Measurements from ENCODE around the gene CCDC190. TPM values are rescaled to one million over a fixed set of nuclear protein-coding genes. Genes with fewer than 3 reads are reported as not detected.

Gene CCDC190
- total RNA-seq, 4 donors from 2014 or later: not detected

GRCh38 chr1:162857850-162858249, 3.1 kb downstream of the CCDC190 start:
- TF ChIP-seq CTCF (IDR thresholded peaks at IDR 0.05; ENCODE audit: low read depth): no peak

DNA sequence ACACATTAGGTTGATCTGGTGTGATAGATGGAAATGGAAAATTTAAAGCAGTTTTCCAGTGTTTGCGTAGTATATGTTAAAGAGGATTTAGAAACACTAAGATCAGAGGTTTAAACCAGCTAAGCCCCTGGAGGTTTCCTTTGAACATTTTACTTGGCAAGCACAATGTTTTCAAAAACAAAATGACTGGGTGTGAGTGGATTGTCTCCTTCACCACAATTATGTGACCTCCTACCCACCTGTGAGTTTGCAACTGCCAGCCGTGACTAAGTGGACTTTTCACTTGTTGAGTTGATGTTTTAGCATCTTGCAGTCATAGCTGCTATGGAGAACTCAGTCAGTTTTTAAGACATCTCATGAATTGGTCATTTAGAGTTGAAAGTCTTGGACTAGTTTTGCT, 4.7 kb downstream of the CCDC190 start:
- TF ChIP-seq CTCF (IDR thresholded peaks at IDR 0.05; ENCODE audit: low read depth): no peak

DNA sequence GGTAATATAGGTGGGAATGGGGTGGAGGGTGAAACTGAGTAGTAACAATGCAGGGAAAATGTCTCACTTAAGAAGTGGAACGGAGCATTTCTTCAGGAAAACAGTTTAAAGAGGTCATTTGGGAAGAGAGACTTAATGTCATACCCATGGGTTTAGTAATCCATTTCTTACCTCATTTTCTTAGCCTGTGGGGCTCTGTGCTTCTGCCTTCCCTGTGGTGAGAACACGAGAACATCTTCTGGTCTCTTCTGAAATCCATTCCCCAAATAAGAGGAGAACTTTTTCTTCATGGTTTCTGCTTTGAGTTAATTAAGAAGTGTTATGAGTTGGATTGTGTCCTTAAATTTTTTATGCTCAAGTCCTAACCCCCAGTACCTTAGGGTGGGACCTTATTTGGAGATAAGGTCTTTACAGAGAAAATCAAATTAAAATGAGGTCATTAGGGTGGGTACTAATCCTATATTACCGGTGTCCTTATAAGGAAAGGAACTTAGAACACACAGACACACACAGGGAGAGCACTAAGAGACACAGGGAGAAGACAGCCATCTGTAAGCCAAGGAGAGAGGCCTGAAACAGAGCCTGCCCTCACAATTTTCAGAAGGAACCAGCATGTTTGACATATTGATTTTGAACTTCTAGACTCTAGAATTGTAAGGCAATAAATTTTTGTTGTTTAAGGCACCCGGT, 5.4 kb downstream of the CCDC190 start:
- TF ChIP-seq CTCF (IDR thresholded peaks at IDR 0.05; ENCODE audit: low read depth): no peak

DNA sequence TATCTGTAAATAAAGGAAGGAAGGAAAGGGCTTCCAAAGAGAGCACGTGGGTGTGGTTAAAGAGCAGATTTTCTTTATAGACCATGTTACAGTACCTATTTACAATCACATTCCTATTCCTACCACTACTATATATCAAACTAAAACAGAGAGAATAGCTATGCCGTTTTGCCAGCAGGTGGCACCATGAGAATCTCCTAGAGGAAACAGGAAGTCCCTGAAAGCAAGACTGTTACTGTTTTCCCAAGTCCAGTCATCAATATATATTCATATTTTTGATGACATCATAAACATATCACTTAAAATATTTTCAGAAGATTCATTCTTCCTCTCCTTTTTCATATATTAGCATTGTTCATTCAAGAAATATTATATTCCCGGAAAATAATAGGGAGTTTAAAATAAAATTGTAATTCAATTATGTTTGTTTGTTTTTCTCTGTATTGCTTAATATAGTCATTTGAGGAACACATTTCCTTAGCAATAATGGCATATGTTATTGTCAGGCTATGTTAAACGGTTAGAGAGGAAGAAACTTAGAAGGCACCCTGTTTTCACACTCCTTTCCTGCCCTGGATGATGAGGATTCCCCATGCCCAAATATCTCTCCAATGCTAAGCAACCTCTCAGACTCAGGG, 6.6 kb downstream of the CCDC190 start:
- no peak for TF ChIP-seq CTCF (IDR thresholded peaks at IDR 0.05; ENCODE audit: low read depth)

GRCh38 chr1:162851341-162851740, 9.6 kb downstream of the CCDC190 start:
- no peak for TF ChIP-seq CTCF (IDR thresholded peaks at IDR 0.05; ENCODE audit: low read depth)

GRCh38 chr1:162849711-162850110, 11.3 kb downstream of the CCDC190 start:
- TF ChIP-seq CTCF (IDR thresholded peaks at IDR 0.05; ENCODE audit: low read depth): no peak

DNA sequence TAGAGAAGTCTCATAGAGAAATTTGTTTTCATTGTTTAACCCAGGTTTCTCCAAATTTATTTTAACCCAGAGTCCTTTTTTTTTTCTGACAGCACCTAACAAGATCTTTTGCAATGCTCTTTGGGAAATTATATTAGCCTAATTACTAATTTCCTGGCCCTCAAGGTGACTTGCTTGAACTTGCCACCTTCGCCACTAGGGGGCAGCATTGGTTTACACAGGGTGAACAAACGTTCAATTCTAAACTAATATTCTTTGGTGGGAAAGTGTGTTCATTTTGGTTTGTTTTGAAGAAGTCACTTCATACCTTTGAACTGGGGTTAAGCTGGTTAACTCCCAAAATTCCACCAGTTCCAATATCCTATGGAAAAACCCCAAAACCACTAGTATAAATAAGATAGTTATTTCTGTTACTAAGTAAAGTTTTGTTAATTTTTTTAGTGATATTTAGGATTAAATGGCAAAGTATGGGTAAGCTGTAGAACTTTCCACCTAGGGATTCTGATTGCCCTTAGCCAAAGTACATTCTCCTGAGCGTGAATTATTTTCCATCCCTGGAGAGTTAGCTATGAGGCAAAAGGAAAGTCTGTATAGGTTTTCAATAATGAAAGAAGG, 13.0 kb downstream of the CCDC190 start:
- TF ChIP-seq CTCF (IDR thresholded peaks at IDR 0.05; ENCODE audit: low read depth): no peak
